Measurements from ENCODE around the gene MPC1. TPM values are rescaled to one million over a fixed set of nuclear protein-coding genes. Genes with fewer than 3 reads are reported as not detected.

MPC1 gene
- polyA plus RNA-seq, 1 donor from 2014 or later, result 112 TPM

DNA sequence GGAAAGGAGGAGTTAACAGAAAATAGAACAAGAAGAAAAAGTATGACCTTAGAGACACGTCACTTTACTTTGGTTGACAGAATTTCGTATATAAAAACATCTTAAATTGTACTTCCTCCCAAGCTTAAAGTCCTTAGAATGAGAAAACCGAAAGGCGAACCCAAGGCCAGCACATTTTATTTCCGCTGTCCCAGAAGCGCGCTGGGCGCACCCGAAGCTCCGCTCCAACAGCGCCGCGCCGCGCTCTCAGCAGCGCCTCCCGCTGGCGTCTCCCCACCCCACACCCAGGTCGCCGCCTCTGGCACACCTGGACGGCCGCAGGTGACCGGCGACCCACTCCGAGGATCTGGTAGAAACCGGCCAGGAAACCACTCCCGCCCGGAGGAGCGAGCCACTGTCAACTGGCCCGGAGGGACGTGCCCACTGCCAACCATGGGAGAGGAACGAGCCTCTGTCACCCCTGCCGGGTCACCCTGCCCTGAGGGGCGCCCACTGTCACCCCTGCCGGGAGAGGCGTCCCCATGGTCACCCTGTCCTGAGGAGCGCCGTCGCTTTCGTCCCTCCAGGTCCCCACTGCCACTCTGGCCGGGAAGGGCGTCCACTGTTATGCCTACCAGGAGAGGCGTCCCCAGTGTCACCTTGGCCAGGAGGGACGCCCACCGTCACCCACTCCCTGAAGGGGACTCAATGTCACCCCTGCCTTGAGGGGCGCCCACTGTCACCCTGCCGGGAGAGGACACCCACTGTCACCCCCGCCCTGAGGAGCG, 824 bp downstream of the MPC1 start:
- no peaks in the 10 kb centered on the region for H3F3A ChIP-seq (ENCODE audit: insufficient read depth, low read length, poor library complexity, severe bottlenecking)
- H4K20me1 ChIP-seq (ENCODE audit: insufficient read depth), result no peaks in the 10 kb centered on the region
- TF ChIP-seq EZH2 (IDR thresholded peaks at IDR 0.05; ENCODE audit: borderline replicate concordance, insufficient read depth, low read length, poor library complexity, severe bottlenecking) (no peak), RAD21 (conservative IDR thresholded peaks at IDR 0.05) (peak; percentile 64), EP300 (conservative IDR thresholded peaks at IDR 0.05; ENCODE audit: poor library complexity, severe bottlenecking) (no peak), SMC3 (conservative IDR thresholded peaks at IDR 0.05; ENCODE audit: poor library complexity) (peak; percentile 79), MXI1 (conservative IDR thresholded peaks at IDR 0.05; ENCODE audit: poor library complexity, severe bottlenecking) (peak; percentile 13)
- TF ChIP-seq, protein P1, sequence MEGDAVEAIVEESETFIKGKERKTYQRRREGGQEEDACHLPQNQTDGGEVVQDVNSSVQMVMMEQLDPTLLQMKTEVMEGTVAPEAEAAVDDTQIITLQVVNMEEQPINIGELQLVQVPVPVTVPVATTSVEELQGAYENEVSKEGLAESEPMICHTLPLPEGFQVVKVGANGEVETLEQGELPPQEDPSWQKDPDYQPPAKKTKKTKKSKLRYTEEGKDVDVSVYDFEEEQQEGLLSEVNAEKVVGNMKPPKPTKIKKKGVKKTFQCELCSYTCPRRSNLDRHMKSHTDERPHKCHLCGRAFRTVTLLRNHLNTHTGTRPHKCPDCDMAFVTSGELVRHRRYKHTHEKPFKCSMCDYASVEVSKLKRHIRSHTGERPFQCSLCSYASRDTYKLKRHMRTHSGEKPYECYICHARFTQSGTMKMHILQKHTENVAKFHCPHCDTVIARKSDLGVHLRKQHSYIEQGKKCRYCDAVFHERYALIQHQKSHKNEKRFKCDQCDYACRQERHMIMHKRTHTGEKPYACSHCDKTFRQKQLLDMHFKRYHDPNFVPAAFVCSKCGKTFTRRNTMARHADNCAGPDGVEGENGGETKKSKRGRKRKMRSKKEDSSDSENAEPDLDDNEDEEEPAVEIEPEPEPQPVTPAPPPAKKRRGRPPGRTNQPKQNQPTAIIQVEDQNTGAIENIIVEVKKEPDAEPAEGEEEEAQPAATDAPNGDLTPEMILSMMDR (IDR thresholded peaks at IDR 0.05; ENCODE audit: poor library complexity, severe bottlenecking), result peak; percentile 88
- no peaks in the 10 kb centered on the region for H3K9me2 ChIP-seq (ENCODE audit: insufficient read depth, low read length)
- H3K79me2 ChIP-seq (replicated peaks; ENCODE audit: insufficient read depth, low read length), result peaks cover 9% of the 10 kb centered on the region
- peak overlapping the region; percentile 73 for H3K9ac ChIP-seq (ENCODE audit: low read length)
- peak overlapping the region; percentile 62 for H3K27ac ChIP-seq (ENCODE audit: low read length)
- H2AFZ ChIP-seq (ENCODE audit: low read depth, low read length), result no peak overlapping the region
- no peaks in the 10 kb centered on the region for H3K9me3 ChIP-seq (ENCODE audit: low read length)
- no peaks in the 10 kb centered on the region for H3K27me3 ChIP-seq (ENCODE audit: insufficient read depth, low read depth, low read length)
- peak overlapping the region; percentile 71 for H3K4me2 ChIP-seq (ENCODE audit: low read length)
- no peaks in the 10 kb centered on the region for H3K36me3 ChIP-seq (ENCODE audit: insufficient read depth, low read length)
- peak overlapping the region; percentile 97 for H3K4me3 ChIP-seq (ENCODE audit: low read length)

DNA sequence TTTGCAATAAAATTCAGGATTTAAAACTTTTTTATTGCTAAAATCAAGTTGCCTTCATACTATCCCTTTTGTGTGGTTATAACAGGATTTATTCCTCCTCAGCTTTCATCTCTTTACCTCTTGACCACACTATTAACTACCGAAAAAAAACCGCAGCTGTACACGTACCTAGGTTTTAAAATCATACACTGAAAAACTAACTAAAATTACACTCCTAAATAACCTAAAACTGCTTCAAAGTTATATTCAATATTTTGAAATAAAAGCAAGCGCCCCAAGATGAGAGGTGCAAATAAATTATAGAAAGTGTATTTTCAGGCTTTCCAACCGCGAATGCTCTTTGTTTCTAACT, 1.4 kb downstream of the MPC1 start:
- peak overlapping the region; percentile 97 for H3K4me3 ChIP-seq (ENCODE audit: low read length)
- H3K27me3 ChIP-seq (ENCODE audit: insufficient read depth, low read depth, low read length), result no peaks in the 10 kb centered on the region
- H3K4me2 ChIP-seq (ENCODE audit: low read length), result peak overlapping the region; percentile 71
- no peaks in the 10 kb centered on the region for H3F3A ChIP-seq (ENCODE audit: insufficient read depth, low read length, poor library complexity, severe bottlenecking)
- H3K79me2 ChIP-seq (replicated peaks; ENCODE audit: insufficient read depth, low read length), result peaks cover 9% of the 10 kb centered on the region
- H3K9me3 ChIP-seq (ENCODE audit: low read length), result no peaks in the 10 kb centered on the region
- no peaks in the 10 kb centered on the region for H3K9me2 ChIP-seq (ENCODE audit: insufficient read depth, low read length)
- no peak for TF ChIP-seq TAF1 (IDR thresholded peaks at IDR 0.05; ENCODE audit: low read depth)
- no peak for TF ChIP-seq EZH2 (IDR thresholded peaks at IDR 0.05; ENCODE audit: borderline replicate concordance, insufficient read depth, low read length, poor library complexity, severe bottlenecking)
- no peak for TF ChIP-seq SMC3 (conservative IDR thresholded peaks at IDR 0.05; ENCODE audit: poor library complexity)
- TF ChIP-seq, protein P1 (IDR thresholded peaks at IDR 0.05; ENCODE audit: poor library complexity, severe bottlenecking), result no peak
- TF ChIP-seq MXI1 (conservative IDR thresholded peaks at IDR 0.05; ENCODE audit: poor library complexity, severe bottlenecking), result no peak
- no peak for TF ChIP-seq POLR2AphosphoS5 (IDR thresholded peaks at IDR 0.05)
- TF ChIP-seq RAD21 (conservative IDR thresholded peaks at IDR 0.05), result no peak
- TF ChIP-seq EP300 (conservative IDR thresholded peaks at IDR 0.05; ENCODE audit: poor library complexity, severe bottlenecking), result no peak
- TF ChIP-seq, protein P2, sequence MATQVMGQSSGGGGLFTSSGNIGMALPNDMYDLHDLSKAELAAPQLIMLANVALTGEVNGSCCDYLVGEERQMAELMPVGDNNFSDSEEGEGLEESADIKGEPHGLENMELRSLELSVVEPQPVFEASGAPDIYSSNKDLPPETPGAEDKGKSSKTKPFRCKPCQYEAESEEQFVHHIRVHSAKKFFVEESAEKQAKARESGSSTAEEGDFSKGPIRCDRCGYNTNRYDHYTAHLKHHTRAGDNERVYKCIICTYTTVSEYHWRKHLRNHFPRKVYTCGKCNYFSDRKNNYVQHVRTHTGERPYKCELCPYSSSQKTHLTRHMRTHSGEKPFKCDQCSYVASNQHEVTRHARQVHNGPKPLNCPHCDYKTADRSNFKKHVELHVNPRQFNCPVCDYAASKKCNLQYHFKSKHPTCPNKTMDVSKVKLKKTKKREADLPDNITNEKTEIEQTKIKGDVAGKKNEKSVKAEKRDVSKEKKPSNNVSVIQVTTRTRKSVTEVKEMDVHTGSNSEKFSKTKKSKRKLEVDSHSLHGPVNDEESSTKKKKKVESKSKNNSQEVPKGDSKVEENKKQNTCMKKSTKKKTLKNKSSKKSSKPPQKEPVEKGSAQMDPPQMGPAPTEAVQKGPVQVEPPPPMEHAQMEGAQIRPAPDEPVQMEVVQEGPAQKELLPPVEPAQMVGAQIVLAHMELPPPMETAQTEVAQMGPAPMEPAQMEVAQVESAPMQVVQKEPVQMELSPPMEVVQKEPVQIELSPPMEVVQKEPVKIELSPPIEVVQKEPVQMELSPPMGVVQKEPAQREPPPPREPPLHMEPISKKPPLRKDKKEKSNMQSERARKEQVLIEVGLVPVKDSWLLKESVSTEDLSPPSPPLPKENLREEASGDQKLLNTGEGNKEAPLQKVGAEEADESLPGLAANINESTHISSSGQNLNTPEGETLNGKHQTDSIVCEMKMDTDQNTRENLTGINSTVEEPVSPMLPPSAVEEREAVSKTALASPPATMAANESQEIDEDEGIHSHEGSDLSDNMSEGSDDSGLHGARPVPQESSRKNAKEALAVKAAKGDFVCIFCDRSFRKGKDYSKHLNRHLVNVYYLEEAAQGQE (IDR thresholded peaks at IDR 0.05; ENCODE audit: borderline replicate concordance), result no peak
- peak overlapping the region; percentile 73 for H3K9ac ChIP-seq (ENCODE audit: low read length)
- H3K27ac ChIP-seq (ENCODE audit: low read length), result no peak overlapping the region
- no peaks in the 10 kb centered on the region for H4K20me1 ChIP-seq (ENCODE audit: insufficient read depth)
- no peaks in the 10 kb centered on the region for H3K36me3 ChIP-seq (ENCODE audit: insufficient read depth, low read length)
- no peak overlapping the region for H2AFZ ChIP-seq (ENCODE audit: low read depth, low read length)
